Measurements from ENCODE around the gene HBS1L. TPM values are rescaled to one million over a fixed set of nuclear protein-coding genes. Genes with fewer than 3 reads are reported as not detected.

Gene HBS1L
- total and polyA plus RNA-seq, 10 of the 15 experiments (the other 5 are each of a cell fraction or from before 2014, with no cell fraction given), result 58.7 to 142 (median 78.8) TPM

GRCh38 chr6:135075018-135075417 is 20.4 kb upstream of the HBS1L start:
- SMC1A ChIA-PET (ENCODE audit: uncharacterized antibody, unreplicated experiment), result interaction anchor here (1.0 to 3.4 kb wide), 5 partner anchors 11 to 86 kb away, joined by 3 to 23 read pairs (median 10); partner anchors contain the start of gene HBS1L
- TF ChIP-seq ZNF622 (IDR thresholded peaks at IDR 0.05) (no peak), ZNF217 (IDR thresholded peaks at IDR 0.05) (no peak), IKZF2 (IDR thresholded peaks at IDR 0.05) (peak; percentile 58 to 64; a peak in 2 of 4 replicates), PBX3 (IDR thresholded peaks at IDR 0.05; ENCODE audit: insufficient replicate concordance, low read depth, low read length) (no peak), ZSCAN29 (IDR thresholded peaks at IDR 0.05) (no peak), NBN (IDR thresholded peaks at IDR 0.05) (0 out of 2 replicates have a peak, but pooled peaks have one; percentile 21), NR2C2 (IDR thresholded peaks at IDR 0.05; ENCODE audit: borderline replicate concordance, control insufficient read depth, insufficient read length, low read depth) (no peak), CEBPB (IDR thresholded peaks at IDR 0.05; ENCODE audit: borderline replicate concordance in 1 of 2, low read depth in 2 of 2, low read length in 2 of 2) (no peak), TCF3 (IDR thresholded peaks at IDR 0.05; ENCODE audit: borderline replicate concordance, insufficient read depth, low read depth, low read length) (no peak), POU2F2 (IDR thresholded peaks at IDR 0.05; ENCODE audit: borderline replicate concordance, low read depth, low read length) (no peak), FOS (IDR thresholded peaks at IDR 0.05; ENCODE audit: borderline replicate concordance, extremely low read depth, insufficient read length) (no peak), IRF4 (IDR thresholded peaks at IDR 0.05; ENCODE audit: low read depth, low read length) (no peak), EED (IDR thresholded peaks at IDR 0.05; ENCODE audit: low read depth) (no peak), CREB1 (IDR thresholded peaks at IDR 0.05; ENCODE audit: low read depth) (no peak), RUNX3 (IDR thresholded peaks at IDR 0.05; ENCODE audit: low read length) (peak; percentile 15; the same call in 1 of the 2 replicates)
- TF ChIP-seq, protein P1, sequence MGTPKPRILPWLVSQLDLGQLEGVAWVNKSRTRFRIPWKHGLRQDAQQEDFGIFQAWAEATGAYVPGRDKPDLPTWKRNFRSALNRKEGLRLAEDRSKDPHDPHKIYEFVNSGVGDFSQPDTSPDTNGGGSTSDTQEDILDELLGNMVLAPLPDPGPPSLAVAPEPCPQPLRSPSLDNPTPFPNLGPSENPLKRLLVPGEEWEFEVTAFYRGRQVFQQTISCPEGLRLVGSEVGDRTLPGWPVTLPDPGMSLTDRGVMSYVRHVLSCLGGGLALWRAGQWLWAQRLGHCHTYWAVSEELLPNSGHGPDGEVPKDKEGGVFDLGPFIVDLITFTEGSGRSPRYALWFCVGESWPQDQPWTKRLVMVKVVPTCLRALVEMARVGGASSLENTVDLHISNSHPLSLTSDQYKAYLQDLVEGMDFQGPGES (IDR thresholded peaks at IDR 0.05), result no peak
- TF ChIP-seq, protein P2, sequence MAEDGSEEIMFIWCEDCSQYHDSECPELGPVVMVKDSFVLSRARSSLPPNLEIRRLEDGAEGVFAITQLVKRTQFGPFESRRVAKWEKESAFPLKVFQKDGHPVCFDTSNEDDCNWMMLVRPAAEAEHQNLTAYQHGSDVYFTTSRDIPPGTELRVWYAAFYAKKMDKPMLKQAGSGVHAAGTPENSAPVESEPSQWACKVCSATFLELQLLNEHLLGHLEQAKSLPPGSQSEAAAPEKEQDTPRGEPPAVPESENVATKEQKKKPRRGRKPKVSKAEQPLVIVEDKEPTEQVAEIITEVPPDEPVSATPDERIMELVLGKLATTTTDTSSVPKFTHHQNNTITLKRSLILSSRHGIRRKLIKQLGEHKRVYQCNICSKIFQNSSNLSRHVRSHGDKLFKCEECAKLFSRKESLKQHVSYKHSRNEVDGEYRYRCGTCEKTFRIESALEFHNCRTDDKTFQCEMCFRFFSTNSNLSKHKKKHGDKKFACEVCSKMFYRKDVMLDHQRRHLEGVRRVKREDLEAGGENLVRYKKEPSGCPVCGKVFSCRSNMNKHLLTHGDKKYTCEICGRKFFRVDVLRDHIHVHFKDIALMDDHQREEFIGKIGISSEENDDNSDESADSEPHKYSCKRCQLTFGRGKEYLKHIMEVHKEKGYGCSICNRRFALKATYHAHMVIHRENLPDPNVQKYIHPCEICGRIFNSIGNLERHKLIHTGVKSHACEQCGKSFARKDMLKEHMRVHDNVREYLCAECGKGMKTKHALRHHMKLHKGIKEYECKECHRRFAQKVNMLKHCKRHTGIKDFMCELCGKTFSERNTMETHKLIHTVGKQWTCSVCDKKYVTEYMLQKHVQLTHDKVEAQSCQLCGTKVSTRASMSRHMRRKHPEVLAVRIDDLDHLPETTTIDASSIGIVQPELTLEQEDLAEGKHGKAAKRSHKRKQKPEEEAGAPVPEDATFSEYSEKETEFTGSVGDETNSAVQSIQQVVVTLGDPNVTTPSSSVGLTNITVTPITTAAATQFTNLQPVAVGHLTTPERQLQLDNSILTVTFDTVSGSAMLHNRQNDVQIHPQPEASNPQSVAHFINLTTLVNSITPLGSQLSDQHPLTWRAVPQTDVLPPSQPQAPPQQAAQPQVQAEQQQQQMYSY (CRISPR knock-in tag; IDR thresholded peaks at IDR 0.05), result no peak
- TF ChIP-seq, protein P3, sequence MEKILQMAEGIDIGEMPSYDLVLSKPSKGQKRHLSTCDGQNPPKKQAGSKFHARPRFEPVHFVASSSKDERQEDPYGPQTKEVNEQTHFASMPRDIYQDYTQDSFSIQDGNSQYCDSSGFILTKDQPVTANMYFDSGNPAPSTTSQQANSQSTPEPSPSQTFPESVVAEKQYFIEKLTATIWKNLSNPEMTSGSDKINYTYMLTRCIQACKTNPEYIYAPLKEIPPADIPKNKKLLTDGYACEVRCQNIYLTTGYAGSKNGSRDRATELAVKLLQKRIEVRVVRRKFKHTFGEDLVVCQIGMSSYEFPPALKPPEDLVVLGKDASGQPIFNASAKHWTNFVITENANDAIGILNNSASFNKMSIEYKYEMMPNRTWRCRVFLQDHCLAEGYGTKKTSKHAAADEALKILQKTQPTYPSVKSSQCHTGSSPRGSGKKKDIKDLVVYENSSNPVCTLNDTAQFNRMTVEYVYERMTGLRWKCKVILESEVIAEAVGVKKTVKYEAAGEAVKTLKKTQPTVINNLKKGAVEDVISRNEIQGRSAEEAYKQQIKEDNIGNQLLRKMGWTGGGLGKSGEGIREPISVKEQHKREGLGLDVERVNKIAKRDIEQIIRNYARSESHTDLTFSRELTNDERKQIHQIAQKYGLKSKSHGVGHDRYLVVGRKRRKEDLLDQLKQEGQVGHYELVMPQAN (conservative IDR thresholded peaks at IDR 0.05), result no peak

More at GRCh38 chr6:135075018-135075417, 20.4 kb upstream of the HBS1L start:
- Histone ChIP-seq H3K36me3 (ENCODE audit: control insufficient read depth in 2 of 2, insufficient read depth in 2 of 2, low read length in 1 of 2) (no peaks in the 10 kb centered on the region), H3K4me2 (ENCODE audit: control insufficient read depth, insufficient read depth) (no peak overlapping the region), H3K4me1 (ENCODE audit: control insufficient read depth, insufficient read depth, low read length) (no peaks in the 10 kb centered on the region), H3K79me2 (ENCODE audit: control insufficient read depth, insufficient read depth, low read length) (no peaks in the 10 kb centered on the region), H3K9me3 (replicated peaks; ENCODE audit: control insufficient read depth, insufficient read depth, low read length) (no peaks in the 10 kb centered on the region; the same call in 2 of the 3 replicates), H3K4me3 (no peak overlapping the region), H3K27me3 (replicated peaks in 1 of 2; ENCODE audit: control insufficient read depth in 2 of 2, insufficient read depth in 2 of 2, low read length in 1 of 2) (no peaks in the 10 kb centered on the region), H3K27ac (ENCODE audit: control insufficient read depth, insufficient read depth) (no peak overlapping the region), H4K20me1 (ENCODE audit: control insufficient read depth, insufficient read depth) (no peaks in the 10 kb centered on the region), H2AFZ (ENCODE audit: control insufficient read depth, low read depth, low read length) (no peak overlapping the region), H3K9ac (ENCODE audit: control insufficient read depth, insufficient read depth, low read length) (no peak overlapping the region)
- no peak for FAIRE-seq
- ChIA-PET RAD21 (ENCODE audit: unreplicated experiment) (interaction anchor here (0.9 to 3.1 kb wide), 4 partner anchors 11 to 109 kb away, joined by 3 to 21 read pairs (median 5); partner anchors contain the start of gene HBS1L), CTCF (interaction anchor here (0.7 to 2.8 kb wide), 13 partner anchors 9 to 70 kb away, joined by 3 to 9 read pairs (median 4); partner anchors contain the start of gene HBS1L), POLR2A (interaction anchor here (1.0 to 1.1 kb wide), 2 partner anchors 10 to 35 kb away, joined by 3 read pairs; no protein-coding TSS in a partner anchor)
- BruUV-seq (replicated peaks), result no TSS peak
- ATAC-seq, result no peak
- in situ Hi-C loops (cut with MboI) (no loop called here), intact Hi-C loops (cut with micrococcal nuclease; ENCODE audit: unreplicated experiment) (no loop called here)
- DNase-seq (ENCODE audit: low read depth, low spot score), result no peak
- 0% methylated on average over 1 of the region's 1 CpG for WGBS (ENCODE audit: insufficient coverage, insufficient replicate concordance, low lambda C conversion rate, missing lambda C conversion rate)

Measured in GM12878 (cell line).